ENCODE measurements around the gene TXNRD1.
"Not testable (repeated sequence)": the region's sequence is repeated elsewhere in the genome, so short reads cannot be mapped to it uniquely, and the experiment has no call there.

The TXNRD1 gene

DNA sequence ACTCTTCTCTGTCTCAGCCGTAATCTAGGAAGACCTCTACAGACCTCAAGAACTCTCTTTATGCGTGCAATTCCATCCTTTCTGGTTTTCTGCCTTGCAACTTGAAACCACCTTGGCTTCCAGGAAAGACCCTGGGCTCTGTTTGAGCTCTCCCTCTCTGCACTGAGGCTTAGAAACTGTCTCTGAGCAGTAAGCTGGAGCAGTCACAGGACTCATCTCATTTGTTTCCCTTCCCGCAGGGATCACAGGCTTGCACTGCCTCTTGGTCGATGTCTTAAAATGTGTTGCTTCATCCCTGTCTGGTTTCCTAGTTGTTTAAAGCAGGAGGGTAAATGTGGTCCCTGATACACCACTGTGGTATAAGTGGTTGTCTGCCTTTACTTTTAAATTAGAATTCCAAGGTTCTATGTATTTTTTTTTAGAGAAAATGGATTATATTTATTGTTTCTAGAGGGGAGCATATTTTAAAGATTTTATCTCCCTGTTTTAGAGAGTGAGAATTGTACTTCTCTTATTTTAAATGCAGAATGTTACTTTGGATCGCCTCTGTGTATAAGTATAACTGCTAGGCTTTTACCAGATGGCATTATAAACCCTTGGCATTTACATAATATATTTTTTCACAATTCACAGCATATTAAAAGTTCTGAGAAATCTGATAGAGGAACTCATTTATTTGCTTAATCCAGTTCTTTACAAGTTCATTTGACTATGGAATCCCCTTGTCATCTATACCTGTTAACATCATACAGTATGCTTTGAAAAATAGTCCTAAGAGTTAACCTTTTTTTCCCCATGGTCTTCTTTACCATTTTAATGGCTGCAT is 114.3 kb downstream of the TXNRD1 start:
- DNase-seq: no peak

DNA sequence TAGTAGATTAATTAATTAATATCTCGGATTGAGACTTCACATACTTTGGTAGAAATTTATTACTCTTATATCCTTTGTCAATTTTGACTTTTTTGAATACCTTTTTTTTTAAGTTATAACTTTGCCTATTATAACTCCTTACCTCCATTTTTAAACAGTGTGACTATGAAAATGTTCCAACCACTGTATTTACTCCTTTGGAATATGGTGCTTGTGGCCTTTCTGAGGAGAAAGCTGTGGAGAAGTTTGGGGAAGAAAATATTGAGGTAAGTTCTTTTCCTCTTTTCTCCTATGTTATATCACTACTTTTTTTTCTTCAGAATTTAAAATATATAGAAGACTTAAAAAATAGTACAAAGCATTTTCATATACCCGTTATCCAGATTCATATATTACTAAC is 115.8 kb downstream of the TXNRD1 start:
- no peak for DNase-seq

DNA sequence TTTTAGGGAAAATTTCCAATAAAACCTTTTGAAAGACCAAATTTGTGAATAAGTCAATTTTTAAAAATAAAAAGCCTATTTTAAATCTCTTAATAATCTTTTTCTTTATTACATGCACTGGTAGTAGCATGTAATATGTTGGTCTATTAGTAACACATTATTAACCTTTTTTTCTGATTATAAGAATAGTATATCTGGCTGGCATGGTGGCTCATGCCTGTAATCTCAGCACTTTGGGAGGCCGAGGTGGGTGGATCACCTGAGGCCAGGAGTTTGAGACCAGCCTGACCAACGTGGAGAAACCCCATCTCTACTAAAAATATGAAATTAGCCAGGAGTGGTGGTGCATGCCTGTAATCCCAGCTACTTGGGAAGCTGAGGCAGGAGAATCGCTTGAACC is 116.7 kb downstream of the TXNRD1 start:
- DNase-seq: not testable (repeated sequence)

DNA sequence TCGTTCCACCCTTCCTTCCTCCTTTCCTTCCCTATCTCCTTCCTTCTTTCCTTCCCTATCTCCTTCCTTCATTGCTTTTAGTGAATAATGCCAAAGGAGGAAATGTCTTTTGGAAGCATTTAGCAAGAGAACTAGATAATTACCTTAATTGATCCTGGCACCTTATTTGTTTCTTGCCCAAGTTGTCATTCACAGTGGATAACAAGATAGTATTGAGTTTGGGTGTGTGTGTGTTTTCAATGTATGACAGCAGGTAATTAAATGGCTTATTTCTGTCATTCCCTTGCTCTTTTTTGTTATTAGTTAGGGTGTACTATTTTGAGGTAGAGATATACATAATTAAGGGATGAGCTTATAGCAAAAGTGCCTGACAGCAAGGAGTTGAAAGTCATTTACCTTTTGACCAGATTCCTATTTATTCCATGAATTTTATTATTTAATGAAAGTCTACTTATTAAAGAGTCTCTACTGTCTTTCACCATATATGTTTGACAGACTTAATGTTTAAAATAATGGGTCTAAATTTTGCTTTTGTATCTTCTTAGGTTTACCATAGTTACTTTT is 118.2 kb downstream of the TXNRD1 start:
- no peak for DNase-seq

DNA sequence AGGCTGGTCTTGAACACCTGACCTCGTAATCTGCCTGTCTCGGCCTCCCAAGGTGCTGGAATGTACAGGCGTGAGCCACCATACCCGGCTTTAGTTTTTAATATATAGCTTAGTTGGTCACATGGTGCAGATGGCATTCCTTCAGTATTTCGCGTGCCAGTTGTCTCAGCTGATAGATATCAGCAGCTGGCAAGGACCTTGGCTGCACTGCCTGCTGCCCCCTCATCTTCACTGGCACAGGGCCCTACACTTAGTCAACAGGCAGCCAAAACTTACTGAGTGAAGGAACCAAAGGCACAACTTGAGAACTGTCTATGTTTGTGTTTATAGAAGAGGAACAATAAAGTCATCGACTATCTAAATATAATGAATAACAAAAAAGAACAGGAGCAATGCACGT is 119.0 kb downstream of the TXNRD1 start:
- DNase-seq: no peak

DNA sequence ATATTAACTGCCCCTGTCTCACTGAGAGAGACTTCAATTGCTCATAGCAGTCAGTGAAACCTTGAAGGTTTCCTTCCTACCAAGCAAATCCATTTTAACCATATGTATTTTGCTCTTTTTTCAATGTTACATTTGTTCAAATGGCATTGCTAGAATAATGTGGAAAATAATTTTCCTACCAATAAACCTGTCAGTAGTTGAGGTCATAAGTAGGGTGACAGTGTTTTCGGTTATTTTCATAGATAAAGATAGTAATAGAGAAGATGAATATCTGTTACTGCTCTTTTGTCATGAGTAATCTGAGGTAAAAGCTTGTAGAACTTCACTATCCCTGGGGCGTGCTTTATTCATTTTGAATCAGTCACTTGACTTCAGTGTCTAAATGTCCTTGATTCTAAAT is 120.5 kb downstream of the TXNRD1 start:
- no peak for DNase-seq

DNA sequence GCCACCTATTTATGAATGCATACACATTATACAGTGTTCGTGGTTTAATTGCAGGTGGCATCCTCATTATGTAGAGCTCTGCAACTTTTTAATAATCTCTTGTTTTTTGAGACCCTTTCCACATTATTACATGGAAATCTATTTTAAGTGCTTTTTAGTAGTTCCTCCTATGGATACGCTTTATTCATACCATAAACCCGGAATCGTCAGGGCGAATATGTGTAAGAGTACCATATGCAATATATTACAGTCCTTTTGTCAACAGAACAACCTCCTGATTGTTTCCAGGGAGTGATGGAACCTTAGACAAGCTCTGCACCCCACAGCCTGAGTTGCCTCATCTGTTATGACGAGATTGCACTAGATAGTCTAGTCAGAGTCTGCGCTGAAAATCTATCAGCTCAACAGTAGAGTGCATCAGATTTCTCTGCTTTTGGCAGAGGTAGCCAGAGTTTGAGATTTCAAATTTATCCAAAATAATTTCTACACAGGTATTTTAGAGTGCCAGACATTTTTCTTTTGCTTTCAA is 121.5 kb downstream of the TXNRD1 start:
- DNase-seq: no peak

DNA sequence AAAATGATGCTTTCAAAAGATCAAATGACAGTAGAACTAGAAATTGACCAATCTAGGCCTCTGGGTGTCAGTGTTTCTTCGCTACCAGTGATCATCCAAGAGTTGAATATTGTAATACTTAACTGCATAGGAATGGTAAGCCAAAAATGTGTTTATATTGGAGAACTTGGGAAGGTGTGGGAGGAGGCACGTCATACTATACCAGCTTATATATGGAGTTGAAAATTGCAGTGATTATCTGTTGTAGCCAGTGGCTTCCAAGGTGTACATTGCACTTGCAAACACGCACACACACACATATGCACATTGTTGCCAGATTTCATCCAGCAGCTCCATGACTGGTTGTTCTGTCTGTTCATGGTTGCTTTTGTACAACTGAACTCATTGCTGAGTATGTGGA is 124.1 kb downstream of the TXNRD1 start:
- DNase-seq: no peak

DNA sequence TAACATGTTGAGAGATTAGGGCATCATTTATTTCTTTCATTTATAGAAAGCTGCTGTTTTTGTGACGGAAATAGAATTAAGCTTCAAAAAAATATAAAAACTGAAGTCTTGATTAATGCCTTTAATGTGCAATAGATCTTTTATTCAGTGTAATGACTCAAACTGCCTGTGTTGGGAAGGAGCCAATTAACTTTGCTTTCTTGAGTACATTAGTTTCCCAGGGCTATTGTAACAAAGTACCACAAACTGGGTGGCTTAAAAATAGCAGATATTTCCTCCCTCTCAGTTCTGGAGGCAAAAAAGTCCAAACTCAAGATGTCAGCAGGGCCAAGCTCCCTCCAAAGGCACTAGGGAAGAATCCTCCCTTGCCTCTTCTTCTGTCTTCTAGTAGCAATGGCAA is 124.6 kb downstream of the TXNRD1 start:
- DNase-seq: no peak

DNA sequence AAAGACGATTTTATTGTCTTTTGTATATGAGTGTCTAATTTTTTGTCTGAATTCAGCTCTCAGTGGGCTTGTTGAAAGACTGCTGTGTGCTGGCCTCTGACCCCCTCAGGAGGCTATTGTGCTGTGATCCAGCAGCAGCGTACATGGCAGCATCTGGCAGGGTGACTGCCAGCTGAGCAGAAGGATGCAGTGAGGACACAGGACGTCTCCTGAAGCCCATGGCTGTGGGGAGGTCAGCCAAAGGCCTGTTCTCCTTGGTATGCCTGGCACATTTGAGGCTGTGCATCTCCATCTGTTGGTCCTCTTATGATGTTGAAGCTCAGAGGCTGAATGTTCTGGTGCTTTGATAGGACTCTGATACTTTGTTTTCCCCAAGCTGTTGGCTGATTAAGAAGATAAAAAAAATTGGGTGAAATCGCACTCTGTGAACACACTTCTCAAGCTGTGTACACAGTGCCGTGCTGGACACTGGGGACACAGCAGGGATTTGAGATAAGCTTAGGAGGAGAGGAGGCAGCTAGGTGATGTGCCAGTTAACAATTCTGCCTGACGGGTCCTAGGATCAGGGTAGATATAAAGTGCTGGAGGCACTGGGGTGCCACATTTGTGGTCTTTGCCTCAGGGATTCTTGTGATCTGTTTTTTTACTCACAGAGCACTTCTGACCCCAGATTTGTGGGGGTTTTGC is 125.5 kb downstream of the TXNRD1 start:
- no peak for DNase-seq

DNA sequence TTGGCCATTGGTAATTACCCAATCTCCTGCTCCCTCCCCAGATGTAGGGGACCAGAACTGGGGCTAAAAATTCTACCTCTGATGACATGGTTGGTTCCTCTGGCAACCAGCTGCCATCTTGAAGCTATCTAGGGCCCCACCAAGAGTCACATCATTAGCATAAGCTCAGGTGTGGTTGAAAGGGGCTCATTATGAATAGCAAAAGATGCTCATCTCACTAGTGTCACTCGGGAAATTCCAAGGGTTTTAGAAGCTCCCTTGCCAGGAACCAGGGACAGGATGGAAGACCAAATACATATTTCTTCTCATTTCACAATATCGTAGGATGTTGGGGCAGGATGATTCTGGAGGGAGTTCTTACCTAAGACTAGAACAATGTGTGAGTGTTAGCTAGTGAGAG is 126.6 kb downstream of the TXNRD1 start:
- no peak for DNase-seq

DNA sequence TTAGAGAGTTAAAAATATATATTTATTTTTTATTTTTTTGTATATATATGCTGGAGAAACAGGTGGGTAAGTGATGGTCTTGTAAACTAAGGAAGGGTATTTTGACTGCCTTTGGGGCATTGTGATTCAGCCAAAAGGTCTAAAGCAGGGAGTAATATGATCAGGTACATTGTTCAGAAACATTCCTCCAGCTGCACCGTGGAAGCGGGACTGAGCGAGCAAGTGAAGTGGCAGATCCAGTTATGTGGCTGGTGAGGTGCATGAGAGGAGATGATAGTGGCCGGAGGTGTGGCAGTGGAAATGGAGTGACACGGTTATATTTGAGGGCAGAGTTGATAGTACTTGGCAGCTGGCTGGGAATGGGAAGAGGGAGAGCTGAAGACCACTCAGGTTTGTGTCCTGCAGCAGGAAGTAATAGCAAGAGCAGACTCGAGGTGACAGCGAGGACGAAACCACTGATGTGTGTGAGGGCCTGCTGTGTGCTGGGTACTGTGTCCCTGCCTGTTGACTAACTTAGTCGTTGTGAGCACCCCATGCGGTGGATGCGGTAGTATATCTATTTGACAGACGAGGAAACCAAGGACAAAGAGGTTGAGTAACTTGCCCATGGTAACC is 127.2 kb downstream of the TXNRD1 start:
- DNase-seq: no peak

DNA sequence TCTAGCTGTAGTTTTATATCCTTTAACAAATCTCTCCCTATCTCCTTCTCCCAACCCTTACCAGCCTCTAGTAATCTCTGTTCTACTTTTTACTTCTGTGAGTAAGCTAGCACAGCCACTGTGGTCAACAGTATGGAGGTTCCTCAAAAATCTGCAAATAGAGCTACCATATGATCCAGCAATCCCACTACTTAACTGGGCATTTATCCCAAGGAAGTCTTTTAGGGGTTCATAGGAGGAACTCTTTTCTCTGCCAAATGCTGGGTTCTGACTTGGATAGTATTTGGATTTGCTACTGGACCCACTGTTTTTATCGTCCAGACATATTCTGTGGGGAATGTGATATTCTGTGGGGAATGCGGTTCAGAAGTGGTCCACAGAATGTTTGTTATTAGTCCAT is 129.1 kb downstream of the TXNRD1 start:
- no peak for DNase-seq

DNA sequence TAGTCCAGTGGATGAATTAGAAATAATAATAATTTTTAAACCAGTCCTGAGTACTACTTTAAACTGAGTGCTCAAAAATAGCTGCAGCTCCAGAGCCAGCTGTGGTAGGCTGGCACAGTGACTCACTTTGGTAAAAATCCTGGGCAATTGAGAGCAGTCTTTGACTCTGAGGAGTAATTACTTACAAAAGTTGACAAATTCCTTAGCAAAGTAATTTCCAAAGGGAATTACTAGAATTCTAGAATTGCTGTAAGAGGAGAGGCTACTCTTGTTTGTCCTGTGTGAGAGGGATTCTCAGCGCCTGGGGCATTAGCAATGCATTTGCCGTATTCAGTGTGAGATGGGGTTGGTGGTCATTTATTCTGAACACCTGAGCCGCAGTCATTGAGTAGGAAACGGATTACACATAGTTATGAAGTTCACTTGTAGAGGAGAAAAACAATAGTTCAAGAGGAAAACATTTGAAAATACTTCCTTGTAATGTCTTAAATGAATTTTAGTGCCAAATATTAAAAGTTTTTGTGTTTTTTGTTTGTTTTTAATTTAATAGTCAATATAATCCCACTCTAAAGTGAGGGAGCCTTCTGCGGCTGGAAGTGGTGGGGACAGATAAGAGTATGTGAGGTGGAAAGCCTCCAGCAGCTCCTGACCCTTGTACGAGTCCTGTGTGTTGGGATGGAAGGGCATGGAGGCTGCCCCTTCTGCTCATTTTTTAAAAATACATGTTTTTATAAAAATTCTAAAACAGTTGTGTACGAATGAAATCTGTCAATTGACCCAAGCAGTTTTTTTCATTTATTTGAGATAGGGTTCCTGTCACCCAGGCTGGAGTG is 129.9 kb downstream of the TXNRD1 start:
- no peak for DNase-seq

DNA sequence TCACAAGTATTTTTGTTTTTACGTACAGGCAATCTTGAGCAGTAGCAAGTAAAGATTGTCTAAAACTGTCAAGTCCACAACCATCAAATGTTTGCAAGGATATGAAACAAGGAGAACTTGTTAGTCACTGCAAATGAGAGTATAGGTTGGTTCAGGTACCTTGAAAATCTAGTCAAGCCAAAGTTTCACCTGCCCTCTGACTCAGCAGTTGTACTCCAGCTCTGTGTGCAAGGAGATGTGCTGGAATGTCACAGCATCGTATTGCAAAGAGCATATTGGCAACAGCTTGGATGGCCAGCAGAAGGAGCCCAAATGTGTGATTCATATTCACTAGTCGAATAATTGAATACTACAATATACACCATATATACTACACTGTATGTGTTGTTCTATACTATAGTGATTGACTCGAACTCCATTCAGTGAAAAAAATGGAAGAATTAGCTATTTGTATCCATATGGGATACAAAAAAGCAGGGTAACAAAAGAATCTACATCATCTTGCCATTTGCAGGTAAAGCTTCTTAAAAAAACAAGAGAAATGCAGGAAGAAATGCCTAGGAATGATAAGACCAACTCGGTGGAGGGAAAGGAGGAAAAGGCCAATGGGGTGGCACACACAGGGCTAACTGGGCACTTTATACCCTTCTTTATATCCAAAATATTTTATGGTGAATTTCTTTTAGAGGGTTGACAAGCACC is 131.9 kb downstream of the TXNRD1 start:
- DNase-seq: no peak

DNA sequence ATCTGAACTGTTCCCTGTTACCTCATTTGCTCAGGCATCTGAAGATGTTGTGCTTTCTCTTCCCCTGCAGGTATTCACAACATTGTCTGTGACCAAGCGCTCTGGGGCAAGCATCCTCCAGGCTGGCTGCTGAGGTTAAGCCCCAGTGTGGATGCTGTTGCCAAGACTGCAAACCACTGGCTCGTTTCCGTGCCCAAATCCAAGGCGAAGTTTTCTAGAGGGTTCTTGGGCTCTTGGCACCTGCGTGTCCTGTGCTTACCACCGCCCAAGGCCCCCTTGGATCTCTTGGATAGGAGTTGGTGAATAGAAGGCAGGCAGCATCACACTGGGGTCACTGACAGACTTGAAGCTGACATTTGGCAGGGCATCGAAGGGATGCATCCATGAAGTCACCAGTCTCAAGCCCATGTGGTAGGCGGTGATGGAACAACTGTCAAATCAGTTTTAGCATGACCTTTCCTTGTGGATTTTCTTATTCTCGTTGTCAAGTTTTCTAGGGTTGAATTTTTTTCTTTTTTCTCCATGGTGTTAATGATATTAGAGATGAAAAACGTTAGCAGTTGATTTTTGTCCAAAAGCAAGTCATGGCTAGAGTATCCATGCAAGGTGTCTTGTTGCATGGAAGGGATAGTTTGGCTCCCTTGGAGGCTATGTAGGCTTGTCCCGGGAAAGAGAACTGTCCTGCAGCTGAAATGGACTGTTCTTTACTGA is 132.9 kb downstream of the TXNRD1 start:
- DNase-seq: no peak

DNA sequence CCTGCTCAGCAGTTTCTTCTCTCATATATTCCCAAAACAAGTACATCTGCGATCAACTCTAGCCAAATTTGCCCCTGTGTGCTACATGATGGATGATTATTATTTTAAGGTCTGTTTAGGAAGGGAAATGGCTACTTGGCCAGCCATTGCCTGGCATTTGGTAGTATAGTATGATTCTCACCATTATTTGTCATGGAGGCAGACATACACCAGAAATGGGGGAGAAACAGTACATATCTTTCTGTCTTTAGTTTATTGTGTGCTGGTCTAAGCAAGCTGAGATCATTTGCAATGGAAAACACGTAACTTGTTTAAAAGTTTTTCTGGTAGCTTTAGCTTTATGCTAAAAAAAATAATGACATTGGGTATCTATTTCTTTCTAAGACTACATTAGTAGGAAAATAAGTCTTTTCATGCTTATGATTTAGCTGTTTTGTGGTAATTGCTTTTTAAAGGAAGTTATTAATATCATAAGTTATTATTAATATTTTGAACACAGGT is 133.5 kb downstream of the TXNRD1 start:
- DNase-seq: no peak

DNA sequence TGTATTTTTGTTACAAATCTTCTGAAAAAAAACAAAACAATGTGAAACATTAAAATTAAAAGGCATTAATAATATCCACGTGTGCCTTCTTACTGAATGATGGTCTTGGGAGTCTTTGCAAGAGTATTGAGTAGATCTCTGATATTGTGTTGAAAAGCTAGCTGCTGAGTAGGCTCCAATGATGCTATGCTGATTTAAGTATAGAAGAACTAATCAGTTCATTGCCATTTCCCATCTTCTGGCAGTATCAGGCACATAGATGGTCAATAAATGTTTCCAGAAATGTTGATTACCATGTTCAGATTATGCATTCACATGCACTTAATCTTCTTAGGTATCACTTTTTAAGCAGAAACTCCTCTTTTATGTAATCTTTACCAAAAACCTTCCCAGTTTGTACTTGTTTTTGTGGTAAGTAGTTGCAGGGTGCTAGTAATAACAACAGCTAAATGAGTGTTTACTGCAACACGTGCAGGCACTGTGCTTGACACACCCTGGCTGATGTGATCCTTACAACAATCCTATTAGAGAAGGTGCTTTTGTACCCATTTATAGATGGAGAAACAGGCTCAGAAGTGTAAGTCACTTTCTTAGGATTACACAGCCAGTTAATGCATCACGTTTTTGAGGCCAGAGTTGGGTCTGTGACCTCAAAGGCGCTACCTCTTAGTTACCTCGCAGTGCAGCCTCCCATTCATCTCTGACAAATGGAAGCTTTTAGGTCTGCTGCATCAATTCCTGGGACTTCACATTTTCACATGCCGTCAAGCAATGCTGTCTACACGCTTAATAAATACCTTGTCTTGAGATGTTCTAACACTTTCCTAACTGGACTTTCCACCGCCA is 134.9 kb downstream of the TXNRD1 start:
- no peak for DNase-seq

DNA sequence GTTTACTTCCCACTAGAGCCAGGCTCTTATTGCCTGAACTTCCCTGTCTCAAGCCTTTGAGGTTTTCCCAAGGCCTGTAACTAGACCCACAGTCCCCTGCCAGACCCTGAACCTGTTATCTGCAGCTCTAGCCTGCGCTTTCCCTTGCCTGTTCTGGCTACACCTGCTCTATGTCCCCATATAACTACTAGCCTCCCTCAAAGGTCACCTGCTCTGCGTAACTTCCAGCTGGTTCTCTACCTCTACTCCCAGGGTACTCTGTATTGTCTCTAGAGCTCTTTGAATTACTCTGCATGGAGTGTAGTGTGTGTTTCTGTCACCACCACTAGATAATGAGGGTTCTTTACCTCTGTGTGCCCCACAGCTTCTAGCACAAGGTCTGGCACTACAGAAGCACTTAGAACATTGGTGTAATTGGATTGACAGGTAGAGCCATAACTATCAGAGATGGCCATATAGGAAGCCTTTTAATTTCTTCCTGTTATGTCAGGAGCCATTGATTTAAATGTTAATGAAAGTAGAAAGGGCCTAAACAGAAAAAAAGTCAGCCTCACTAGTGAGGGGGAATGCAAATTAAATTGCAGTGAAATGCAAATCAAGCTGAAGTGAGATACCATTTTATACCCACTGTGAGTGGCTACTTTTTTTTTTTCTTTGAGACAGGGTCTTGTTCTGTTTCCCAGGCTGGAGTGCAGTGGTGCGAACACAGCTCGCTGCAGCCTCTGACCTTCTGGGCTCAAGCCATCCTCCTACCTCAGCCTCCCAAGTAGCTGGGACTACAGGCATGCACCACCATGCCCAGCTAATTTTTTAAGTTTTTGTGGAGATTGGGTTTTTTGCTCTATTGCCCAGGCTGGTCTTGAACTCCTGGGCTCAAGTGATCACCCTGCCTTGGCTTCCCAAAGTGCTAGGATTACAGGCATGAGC is 135.7 kb downstream of the TXNRD1 start:
- no peak for DNase-seq
